Measurements from ENCODE around the gene GALNT2.

DNA sequence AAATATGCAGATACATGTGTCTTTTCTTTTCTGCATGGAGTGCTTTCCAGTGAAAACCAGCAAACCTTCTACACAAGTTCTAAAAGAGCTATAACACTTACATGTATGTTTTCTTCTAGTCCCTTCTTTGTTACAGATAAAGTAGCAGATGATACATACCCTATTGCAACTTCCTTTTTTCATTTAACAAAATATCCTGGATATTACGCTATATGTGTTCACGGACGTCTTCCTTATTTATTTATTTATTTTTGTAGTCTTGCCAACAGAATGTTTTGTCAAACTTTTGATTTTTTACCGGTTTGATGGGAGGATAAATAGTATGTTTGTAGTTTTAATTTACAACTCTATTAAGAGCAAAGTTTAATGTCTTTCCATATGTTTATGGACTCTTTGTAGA, 5.2 kb upstream of the GALNT2 start:
- TF ChIP-seq POLR2AphosphoS5 (IDR thresholded peaks at IDR 0.05; ENCODE audit: low read depth, low read length): no peak
- TF ChIP-seq, protein P1, sequence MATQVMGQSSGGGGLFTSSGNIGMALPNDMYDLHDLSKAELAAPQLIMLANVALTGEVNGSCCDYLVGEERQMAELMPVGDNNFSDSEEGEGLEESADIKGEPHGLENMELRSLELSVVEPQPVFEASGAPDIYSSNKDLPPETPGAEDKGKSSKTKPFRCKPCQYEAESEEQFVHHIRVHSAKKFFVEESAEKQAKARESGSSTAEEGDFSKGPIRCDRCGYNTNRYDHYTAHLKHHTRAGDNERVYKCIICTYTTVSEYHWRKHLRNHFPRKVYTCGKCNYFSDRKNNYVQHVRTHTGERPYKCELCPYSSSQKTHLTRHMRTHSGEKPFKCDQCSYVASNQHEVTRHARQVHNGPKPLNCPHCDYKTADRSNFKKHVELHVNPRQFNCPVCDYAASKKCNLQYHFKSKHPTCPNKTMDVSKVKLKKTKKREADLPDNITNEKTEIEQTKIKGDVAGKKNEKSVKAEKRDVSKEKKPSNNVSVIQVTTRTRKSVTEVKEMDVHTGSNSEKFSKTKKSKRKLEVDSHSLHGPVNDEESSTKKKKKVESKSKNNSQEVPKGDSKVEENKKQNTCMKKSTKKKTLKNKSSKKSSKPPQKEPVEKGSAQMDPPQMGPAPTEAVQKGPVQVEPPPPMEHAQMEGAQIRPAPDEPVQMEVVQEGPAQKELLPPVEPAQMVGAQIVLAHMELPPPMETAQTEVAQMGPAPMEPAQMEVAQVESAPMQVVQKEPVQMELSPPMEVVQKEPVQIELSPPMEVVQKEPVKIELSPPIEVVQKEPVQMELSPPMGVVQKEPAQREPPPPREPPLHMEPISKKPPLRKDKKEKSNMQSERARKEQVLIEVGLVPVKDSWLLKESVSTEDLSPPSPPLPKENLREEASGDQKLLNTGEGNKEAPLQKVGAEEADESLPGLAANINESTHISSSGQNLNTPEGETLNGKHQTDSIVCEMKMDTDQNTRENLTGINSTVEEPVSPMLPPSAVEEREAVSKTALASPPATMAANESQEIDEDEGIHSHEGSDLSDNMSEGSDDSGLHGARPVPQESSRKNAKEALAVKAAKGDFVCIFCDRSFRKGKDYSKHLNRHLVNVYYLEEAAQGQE (IDR thresholded peaks at IDR 0.05; ENCODE audit: insufficient read depth in 1 of 2, low read depth in 2 of 2, low read length in 2 of 2): no peak
